Retinal pigment epithelial cell (primary cell): ENCODE data around the gene FOS.
"Not testable (repeated sequence)": the region's sequence is repeated elsewhere in the genome, so short reads cannot be mapped to it uniquely, and the experiment has no call there.

Source experiments
- DNase-seq: peaks from one replicate; pipeline ENCODE4 v3.0.0-alpha.2; 2010; ENCODE audit warnings: low read depth
- H3K4me3 ChIP-seq: 2 replicates; pipeline ENCODE4 v1.5.1; 2011; ENCODE audit warnings: mild to moderate bottlenecking, low read length, control low read depth, moderate library complexity
- TF ChIP-seq, protein P1 (sequence below): conservative IDR thresholded peaks from 2 replicates; pipeline ENCODE4 v1.5.1; 2011; ENCODE audit warnings: low read depth, low read length, control low read depth, inconsistent platforms

FOS gene

GRCh38 chr14:75281654-75282019, 3.0 kb downstream of the FOS start:
- TF ChIP-seq, protein P1, sequence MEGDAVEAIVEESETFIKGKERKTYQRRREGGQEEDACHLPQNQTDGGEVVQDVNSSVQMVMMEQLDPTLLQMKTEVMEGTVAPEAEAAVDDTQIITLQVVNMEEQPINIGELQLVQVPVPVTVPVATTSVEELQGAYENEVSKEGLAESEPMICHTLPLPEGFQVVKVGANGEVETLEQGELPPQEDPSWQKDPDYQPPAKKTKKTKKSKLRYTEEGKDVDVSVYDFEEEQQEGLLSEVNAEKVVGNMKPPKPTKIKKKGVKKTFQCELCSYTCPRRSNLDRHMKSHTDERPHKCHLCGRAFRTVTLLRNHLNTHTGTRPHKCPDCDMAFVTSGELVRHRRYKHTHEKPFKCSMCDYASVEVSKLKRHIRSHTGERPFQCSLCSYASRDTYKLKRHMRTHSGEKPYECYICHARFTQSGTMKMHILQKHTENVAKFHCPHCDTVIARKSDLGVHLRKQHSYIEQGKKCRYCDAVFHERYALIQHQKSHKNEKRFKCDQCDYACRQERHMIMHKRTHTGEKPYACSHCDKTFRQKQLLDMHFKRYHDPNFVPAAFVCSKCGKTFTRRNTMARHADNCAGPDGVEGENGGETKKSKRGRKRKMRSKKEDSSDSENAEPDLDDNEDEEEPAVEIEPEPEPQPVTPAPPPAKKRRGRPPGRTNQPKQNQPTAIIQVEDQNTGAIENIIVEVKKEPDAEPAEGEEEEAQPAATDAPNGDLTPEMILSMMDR, result no peak
- DNase-seq, result no peak
- peak overlapping the region; percentile 7 for H3K4me3 ChIP-seq

DNA sequence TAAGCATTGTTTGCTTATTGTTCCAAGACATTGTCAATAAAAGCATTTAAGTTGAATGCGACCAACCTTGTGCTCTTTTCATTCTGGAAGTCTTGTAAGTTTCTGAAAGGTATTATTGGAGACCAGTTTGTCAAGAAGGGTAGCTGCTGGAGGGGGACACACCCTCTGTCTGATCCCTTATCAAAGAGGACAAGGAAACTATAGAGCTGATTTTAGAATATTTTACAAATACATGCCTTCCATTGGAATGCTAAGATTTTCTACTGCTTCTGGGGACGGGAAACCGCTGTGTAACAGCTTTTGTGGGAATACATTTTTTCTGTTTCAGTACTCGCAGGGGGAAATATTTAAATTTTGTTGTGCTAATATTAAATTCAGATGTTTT, 3.5 kb downstream of the FOS start:
- TF ChIP-seq, protein P1, result no peak
- no peak overlapping the region for H3K4me3 ChIP-seq
- no peak for DNase-seq

- not testable (repeated sequence) for DNase-seq, H3K4me3 ChIP-seq
Observed at GRCh38 chr14:75282555-75283161, 4.0 kb downstream of the FOS start.

DNA sequence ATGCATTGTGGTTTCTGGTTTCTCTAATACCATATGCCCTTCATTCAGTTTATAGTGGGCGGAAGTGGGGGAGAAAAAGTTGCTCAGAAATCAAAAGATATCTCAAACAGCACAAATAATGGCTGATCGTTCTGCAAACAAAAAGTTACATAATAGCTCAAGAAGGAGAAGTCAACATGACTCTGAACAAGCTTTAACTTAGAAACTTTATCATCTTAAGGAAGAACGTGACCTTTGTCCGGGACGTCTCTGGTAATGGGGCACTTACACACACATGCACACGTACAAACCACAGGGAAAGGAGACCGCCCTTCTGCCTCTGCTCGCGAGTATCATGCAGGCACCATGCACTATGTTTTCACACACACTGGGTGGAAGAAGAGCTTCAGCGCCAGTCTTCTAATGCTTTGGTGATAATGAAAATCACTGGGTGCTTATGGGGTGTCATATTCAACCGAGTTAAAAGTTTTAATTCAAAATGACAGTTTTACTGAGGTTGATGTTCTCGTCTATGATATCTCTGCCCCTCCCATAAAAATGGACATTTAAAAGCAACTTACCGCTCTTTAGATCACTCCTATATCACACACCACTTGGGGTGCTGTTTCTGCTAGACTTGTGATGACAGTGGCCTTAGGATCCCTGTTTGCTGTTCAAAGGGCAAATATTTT, 4.7 kb downstream of the FOS start:
- TF ChIP-seq, protein P1, result peak; percentile 30
- DNase-seq, result no peak
- H3K4me3 ChIP-seq, result no peak overlapping the region

- TF ChIP-seq, protein P1, result no peak
- no peak for DNase-seq
- no peak overlapping the region for H3K4me3 ChIP-seq
Observed at GRCh38 chr14:75283833-75284563, 5.4 kb downstream of the FOS start.

DNA sequence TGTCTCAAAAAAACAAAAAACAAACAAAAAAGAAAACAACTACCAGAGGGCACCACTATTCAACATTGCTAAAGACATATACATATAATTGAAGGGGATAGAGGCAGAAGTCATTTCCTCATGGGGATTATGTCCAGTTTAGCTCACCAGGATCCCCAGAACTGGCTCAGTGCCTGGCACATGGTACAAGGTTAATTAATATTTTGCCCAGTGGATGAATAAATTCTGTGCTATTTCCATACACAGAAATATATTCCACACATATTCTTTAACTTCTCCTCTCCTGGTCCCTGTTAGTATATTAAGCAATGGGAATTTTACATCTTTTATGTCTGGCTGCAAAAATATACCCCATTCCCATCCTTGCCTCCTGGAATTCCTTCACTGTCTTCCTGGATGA, 6.7 kb downstream of the FOS start:
- TF ChIP-seq, protein P1, result no peak
- no peak for DNase-seq
- no peak overlapping the region for H3K4me3 ChIP-seq

GRCh38 chr14:75286313-75286712, 7.7 kb downstream of the FOS start:
- TF ChIP-seq, protein P1, result no peak
- no peak for DNase-seq
- H3K4me3 ChIP-seq, result no peak overlapping the region
